HG02759 (cell line): ENCODE measurements around the gene ZFR2.
"Not testable (repeated sequence)": the region's sequence is repeated elsewhere in the genome, so short reads cannot be mapped to it uniquely, and the experiment has no call there.

Experiments used
- ATAC-seq: cut with Tn5 transposase; IDR thresholded peaks from one replicate; pipeline ENCODE4 v1.9.1; 2021; ENCODE audit warnings: mild to moderate bottlenecking, moderate library complexity; ENCODE audit not compliant: unreplicated experiment

The ZFR2 gene

DNA sequence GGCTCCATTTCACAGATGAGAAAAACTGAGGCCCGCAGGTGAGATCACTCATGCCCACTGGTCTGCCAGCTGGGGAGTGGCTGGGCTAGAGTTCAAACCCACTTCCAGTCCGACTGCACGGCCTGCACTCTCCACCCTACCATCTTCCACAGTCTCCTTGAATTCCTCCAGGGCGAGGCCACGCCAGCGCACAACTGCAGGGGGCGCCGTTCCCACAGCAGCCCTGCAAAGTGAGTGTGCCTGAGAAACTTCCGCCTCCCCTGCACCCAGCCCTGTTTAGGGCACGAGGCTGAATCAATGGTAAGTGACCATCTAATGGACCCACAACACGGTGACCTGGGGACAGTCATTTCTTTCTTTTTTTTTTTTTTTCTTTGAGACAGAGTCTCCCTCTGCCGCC, 10.8 kb upstream of the ZFR2 start:
- no peak for ATAC-seq

GRCh38 chr19:3874695-3875094, 5.9 kb upstream of the ZFR2 start:
- ATAC-seq = not testable (repeated sequence)

DNA sequence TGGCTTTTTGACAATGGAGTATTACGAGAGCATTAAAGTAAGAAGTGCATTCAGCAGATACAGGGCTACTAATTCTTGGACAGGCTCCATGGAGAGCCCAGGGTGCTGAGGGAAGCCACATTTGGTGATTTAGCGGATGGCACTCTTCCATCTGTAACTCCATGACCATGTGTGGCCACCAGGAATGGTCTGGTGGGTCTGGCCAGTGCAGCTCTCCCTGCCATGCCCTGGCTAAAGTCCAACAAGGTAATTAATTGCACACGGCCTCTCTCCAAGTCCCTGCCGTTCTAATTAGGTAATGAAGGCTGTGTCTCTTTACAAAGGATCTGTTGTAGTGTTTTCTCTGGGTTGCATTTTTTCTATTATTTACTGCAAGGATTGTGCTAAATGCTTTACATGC, 4.3 kb upstream of the ZFR2 start:
- ATAC-seq = no peak

DNA sequence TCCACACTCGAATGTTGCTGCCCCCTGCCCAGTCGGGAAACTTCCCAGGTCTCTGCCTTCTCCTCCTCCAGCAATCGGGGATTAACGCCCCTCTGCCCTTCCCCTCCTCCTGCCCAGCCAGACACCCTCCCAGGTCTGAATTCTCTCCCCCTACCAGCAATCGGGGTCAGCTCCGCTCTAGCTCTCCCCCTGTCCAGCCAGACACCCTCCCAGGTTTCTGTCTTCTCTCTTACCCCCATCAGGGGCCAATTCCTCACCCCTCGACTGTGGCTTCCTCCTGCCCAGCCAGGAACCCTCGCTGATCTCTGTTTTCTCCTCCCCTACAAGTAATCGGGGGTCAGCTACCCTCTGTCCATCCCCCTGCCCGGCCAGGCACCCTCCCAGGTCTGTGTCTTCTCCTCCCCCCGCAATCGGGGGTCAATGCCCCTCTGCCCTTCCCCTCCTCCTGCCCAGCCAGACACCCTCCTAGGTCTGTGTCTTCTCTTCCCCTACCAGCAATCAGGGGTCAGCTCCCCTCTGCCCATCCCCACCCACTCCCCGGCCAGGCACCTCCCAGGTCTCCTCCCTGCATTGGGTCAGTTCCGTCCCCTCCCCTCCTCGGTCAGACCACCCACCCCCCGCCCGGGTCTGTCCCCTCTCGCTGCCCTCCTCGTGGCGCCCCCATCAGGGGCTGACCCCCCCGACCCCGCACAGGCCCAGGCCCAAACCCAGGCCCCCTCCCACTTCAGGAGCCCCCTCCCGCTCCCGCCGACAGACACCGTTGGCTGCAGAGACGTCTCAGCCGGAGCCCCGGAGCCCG, 668 bp downstream of the ZFR2 start:
- ATAC-seq = no peak

- ATAC-seq = no peak
Measured at GRCh38 chr19:3866910-3867638, 1.8 kb downstream of the ZFR2 start.

DNA sequence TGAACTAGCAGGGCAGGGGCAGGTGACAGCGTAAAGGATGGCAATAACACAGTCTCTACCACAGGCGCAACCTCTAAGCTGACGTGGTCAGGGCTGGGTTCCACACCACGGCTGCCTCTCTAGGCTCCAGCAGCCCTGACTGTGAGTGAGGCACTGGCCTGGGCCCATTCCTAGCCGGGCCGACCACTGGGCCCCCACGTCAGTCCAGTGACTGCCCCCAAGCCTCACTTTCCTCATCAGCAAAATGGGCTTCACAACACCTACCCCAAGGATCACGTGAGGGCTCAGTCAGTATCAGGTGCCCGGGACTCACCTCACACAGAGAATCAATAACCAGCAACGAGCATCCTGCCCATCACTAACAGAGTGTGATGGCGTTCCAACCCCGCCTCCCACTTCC, 5.2 kb downstream of the ZFR2 start:
- no peak for ATAC-seq

DNA sequence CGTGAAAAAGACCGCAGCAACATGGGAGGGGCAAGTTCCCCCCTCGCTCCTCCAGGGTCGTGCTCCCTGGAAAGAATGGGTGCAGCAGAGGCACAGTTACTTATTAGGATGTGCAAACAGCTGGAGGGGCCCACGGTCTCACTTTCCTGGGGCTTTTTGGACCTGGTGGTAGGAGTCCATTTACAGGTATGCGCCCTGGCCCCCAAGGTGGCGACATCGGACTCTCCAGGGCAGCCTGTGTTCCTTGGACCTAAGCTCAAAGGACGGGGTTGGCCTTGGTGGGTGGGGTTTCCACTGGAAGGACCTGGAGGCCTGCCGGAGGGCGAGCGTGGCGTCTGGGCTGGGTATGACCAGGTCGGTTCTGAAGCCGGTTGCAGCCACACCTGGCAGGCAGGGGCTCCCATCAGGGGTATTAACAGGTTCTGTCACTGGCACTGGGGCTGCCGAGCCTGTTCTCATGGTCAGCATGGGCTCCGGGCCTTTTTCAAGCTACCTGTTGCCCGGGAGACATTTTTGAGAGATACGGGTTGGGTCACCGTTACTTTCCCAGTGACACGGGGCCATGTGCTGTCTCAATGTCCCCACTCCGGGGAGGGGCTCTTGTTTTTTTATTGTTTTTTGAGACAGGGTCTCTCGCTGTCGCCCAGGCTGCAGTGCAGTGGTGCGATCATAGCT, 5.9 kb downstream of the ZFR2 start:
- no peak for ATAC-seq

GRCh38 chr19:3860499-3860898, 8.3 kb downstream of the ZFR2 start:
- no peak for ATAC-seq

GRCh38 chr19:3857449-3858003, 11.3 kb downstream of the ZFR2 start:
- ATAC-seq = peak; percentile 48

DNA sequence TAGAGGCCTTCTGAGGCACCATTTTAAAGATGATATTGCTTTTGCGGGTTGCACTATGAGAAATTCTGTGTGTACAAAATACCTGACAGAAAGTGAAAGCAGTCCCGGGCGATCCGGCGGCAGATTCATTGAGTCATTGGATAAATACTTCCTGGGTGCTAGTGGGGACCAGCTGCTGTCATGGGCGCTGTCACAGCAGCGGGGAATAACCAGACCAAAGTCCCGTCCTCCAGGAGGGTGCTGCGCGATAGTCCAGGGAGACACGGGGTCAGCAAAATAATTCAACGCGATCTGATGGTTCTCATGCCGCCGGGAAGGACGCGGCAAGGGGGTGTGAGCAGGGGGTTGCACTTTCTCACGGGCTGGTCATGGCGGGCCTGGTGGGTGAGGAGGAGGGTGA, 13.5 kb downstream of the ZFR2 start:
- ATAC-seq = no peak

- no peak for ATAC-seq
Measured at GRCh38 chr19:3852614-3853254, 16.1 kb downstream of the ZFR2 start.

DNA sequence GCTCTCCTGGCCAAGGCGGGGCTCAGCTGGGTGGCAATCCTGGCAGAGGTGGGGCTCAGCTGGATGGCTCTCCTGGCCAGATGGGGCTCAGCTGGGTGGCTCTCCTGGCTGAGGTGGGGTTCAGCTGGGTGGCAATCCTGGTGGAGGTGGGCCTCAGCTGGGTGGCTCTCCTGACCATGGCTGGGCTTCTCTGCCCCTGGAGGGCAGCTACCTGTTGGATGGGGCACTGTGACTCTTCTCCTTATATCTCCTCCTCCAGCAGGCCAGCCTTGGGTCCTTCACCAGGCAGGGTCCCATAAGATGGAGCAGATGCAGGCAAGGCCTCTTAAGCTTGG, 16.7 kb downstream of the ZFR2 start:
- no peak for ATAC-seq

GRCh38 chr19:3851254-3852176, 17.3 kb downstream of the ZFR2 start:
- no peak for ATAC-seq

DNA sequence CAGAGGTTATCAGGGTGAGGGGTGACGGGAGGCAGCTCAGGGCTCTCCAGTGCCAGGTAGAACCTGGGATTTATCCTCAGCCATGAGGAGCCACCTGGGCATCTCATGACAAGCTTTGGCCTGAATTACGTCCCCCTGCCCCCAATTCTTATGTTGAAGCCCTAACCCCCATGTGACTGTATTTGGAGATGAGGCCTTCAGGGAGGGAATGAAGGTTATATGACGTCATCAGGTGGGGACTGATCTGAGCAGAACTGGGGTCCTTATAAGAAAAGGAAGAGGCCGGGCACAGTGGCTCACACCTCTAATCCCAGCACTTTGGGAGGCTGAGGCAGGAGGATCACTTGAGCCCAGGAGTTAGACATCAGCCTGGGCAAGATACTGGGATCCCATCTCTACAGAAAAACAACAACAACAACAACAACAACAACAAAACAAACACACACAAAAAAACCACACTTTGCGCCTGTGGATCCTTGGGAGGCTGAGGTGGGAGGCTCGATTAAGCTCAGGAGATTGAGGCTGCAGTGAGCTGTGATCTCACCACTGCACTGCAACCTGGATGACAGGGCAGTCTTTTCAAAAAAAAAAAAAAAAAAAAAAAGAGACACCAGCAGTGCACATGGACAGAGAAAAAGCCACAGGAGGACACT, 18.4 kb downstream of the ZFR2 start:
- ATAC-seq = no peak

DNA sequence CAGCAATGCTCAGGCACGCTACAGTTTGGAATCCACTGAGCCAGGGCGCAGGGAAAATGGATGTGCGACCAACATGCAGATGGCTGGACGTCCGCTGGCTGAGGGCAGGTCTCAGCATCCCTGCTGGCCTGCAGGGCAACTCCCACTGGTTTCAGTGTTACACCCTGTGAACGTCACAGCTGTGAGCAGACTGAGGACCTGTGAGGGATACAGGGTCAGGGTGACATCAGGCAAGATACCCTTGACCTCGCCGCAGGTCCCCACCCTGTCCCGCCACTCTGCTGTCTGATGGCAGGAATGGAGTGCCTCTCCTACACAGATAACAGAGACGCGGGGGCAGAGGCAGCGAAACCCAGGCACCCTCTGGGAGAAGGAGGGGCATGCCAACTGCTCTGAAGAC, 19.1 kb downstream of the ZFR2 start:
- no peak for ATAC-seq

GRCh38 chr19:3849092-3849491, 19.7 kb downstream of the ZFR2 start:
- no peak for ATAC-seq

GRCh38 chr19:3844596-3844995, 24.2 kb downstream of the ZFR2 start:
- ATAC-seq = no peak

DNA sequence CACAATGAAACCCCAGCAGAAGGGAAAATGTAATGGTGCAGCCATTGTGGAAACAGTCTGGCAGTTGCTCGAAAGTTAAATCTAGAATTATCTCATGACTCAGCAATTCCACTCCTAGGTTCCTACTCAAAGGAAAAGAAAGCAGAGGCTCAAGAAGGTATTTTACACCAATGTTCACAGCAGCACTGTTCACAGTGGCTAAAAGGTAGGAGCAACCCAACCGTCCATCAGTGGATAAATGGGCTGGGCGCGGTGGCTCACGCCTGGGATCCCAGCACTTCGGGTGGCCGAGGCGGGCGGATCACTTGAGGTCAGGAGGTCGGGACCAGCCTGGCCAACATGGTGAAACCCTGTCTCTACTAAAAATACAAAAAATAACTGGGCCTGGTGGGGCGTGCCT, 25.9 kb downstream of the ZFR2 start:
- ATAC-seq = no peak

DNA sequence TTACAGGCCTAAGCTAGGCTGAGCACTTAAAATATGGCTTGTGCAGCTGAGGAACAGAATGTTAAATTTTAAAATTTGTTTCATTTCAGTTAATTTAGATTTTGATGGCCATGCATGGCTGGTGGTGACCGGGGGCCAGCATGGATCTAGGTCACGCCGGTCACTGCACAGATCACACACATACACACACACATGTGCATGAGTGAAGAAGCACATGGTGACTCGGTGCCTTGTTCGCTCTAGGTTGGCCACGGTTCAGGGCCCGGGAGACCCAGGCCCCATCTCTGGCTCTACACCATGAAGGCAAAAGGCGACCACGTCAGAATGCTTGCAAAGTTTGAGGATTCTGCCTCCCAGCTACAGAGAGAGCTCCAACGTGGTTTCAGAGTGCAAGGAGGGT, 28.0 kb downstream of the ZFR2 start:
- no peak for ATAC-seq

- no peak for ATAC-seq
Measured at GRCh38 chr19:3839941-3840340, 28.9 kb downstream of the ZFR2 start.
